ENCODE data around the gene LARGE1.

Gene LARGE1

DNA sequence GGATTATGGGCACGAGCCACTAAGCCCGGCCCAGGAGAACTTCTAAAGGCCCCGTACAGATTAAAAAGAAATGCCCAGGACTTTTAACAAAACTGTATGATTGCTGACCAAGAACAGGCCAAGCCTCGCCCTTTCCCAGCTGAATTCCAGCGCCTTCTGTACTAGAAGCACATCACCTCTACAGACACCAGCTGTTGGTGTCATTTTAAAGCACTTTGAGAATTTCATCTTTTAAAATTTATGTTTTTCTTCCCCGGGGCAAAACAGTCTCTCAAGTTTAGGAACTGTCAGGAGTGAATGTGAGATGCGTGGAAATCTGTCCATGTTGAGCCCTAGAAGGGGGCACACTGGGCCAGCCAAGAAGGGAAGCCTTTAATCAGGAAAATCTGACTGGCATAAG lies 362.4 kb downstream of the LARGE1 start:
- TF ChIP-seq CTCF (IDR thresholded peaks at IDR 0.05; ENCODE audit: unreplicated experiment in 3 of 3), result no peak
- H3K9me3 Mint-ChIP-seq, result peaks cover 3% of the 10 kb centered on the region
- H3K27me3 Mint-ChIP-seq (ENCODE audit: low read depth), result peaks cover 3% of the 10 kb centered on the region

DNA sequence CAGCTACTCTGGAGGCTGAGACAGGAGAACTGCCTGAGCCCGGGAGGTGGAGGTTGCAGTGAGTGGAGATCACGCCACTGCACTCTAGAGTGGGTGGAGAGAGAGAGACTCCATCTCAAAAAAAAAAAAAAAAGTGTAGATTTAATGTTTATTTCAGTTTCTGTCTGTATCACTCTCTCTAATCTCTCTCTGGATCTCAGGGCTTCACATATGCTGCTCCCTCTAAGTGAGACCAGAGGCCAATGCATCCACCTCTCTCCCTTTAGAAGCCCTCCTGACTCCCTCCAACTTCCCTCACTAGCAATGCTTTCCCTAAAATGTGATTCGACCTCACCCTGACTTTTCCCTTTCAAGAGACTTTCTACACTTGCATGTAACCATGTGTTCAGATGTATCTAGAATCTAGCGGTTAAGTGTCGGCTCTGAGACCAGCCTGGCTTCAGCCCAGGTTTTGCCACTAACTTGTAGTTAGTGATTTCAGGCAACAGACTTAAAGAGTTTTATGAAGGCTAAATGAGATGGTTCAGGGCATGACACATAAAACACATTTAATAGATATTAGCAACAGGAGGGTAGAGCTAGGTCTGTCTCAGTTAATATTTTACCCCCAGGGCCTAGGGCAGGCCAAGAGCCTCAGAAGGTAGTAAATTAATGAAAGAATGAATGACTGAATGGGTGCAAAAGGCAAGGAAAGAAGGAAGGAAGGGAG lies 364.3 kb downstream of the LARGE1 start:
- peaks cover 11% of the 10 kb centered on the region for H3K4me1 Mint-ChIP-seq
- H3K4me3 Mint-ChIP-seq, result peak overlapping the region in 1 of 3 experiments; percentile 0

More for the DNA sequence above, 362.4 kb downstream of the LARGE1 start:
- no peak overlapping the region for H3K4me3 Mint-ChIP-seq
- H3K27ac Mint-ChIP-seq, result peak overlapping the region in 1 of 3 experiments; percentile 46
- H3K36me3 Mint-ChIP-seq (ENCODE audit: low read depth), result peaks cover 22% of the 10 kb centered on the region
- peaks cover 11% of the 10 kb centered on the region for H3K4me1 Mint-ChIP-seq

GRCh38 chr22:33553493-33553892 lies 366.8 kb downstream of the LARGE1 start:
- TF ChIP-seq CTCF (IDR thresholded peaks at IDR 0.05; ENCODE audit: unreplicated experiment in 3 of 3), result no peak
- peaks cover 3% of the 10 kb centered on the region for H3K9me3 Mint-ChIP-seq
- peaks cover 11% of the 10 kb centered on the region for H3K4me1 Mint-ChIP-seq

More for the DNA sequence above, 364.3 kb downstream of the LARGE1 start:
- H3K36me3 Mint-ChIP-seq (ENCODE audit: low read depth), result peaks cover 12% of the 10 kb centered on the region
- peaks cover 3% of the 10 kb centered on the region for H3K9me3 Mint-ChIP-seq
- H3K27ac Mint-ChIP-seq, result peak overlapping the region; percentile 78 to 93 (median 88)
- H3K27me3 Mint-ChIP-seq (ENCODE audit: low read depth), result peaks cover 3% of the 10 kb centered on the region
- no peak for TF ChIP-seq CTCF (IDR thresholded peaks at IDR 0.05; ENCODE audit: unreplicated experiment in 3 of 3)

GRCh38 chr22:33544707-33545106 lies 375.6 kb downstream of the LARGE1 start:
- Mint-ChIP-seq H3K4me1 (peaks cover 9% of the 10 kb centered on the region), H3K36me3 (ENCODE audit: low read depth) (peaks cover 10% of the 10 kb centered on the region), H3K27ac (no peak overlapping the region), H3K9me3 (no peaks in the 10 kb centered on the region), H3K4me3 (no peak overlapping the region), H3K27me3 (ENCODE audit: low read depth) (no peaks in the 10 kb centered on the region)
- TF ChIP-seq CTCF (IDR thresholded peaks at IDR 0.05; ENCODE audit: unreplicated experiment in 3 of 3), result no peak

More at GRCh38 chr22:33553493-33553892, 366.8 kb downstream of the LARGE1 start:
- H3K27me3 Mint-ChIP-seq (ENCODE audit: low read depth), result peaks cover 3% of the 10 kb centered on the region
- H3K27ac Mint-ChIP-seq, result peak overlapping the region in 1 of 3 experiments; percentile 87
- H3K36me3 Mint-ChIP-seq (ENCODE audit: low read depth), result peaks cover 16% of the 10 kb centered on the region
- no peak overlapping the region for H3K4me3 Mint-ChIP-seq

DNA sequence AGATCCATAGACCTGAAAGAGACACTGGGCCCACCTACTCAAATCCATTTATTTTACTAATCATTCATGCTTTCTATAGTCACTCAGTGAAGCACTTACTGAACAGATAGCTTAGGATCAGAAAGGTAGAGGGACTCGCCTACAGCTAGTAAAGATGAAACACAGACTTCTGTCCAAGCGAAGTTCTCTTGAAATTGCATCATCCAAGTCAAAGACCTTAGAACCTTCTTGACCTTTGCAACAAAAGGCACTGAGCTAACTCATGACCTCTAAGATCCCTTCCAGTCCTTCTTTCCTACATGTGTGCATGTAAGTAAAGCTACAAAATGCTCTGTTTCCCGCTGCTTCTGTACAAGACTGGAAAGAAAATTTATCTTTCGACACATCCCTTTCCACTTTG lies 377.6 kb downstream of the LARGE1 start:
- no peak for TF ChIP-seq CTCF (IDR thresholded peaks at IDR 0.05; ENCODE audit: unreplicated experiment in 3 of 3)
- Mint-ChIP-seq H3K9me3 (no peaks in the 10 kb centered on the region), H3K4me3 (no peak overlapping the region), H3K27me3 (ENCODE audit: low read depth) (no peaks in the 10 kb centered on the region), H3K4me1 (peaks cover 10% of the 10 kb centered on the region), H3K36me3 (ENCODE audit: low read depth) (no peaks in the 10 kb centered on the region), H3K27ac (peak overlapping the region in 1 of 3 experiments; percentile 90)

- no peak overlapping the region for H3K4me3 Mint-ChIP-seq
- H3K4me1 Mint-ChIP-seq, result peaks cover 10% of the 10 kb centered on the region
- no peak for TF ChIP-seq CTCF (IDR thresholded peaks at IDR 0.05; ENCODE audit: unreplicated experiment in 3 of 3)
- H3K36me3 Mint-ChIP-seq (ENCODE audit: low read depth), result no peaks in the 10 kb centered on the region
- H3K9me3 Mint-ChIP-seq, result no peaks in the 10 kb centered on the region
- peak overlapping the region in 2 of 3 experiments; percentile 11 to 90 for H3K27ac Mint-ChIP-seq
- H3K27me3 Mint-ChIP-seq (ENCODE audit: low read depth), result no peaks in the 10 kb centered on the region
Measured at GRCh38 chr22:33542153-33542552, 378.1 kb downstream of the LARGE1 start.

All from nephron (organoid).